ENCODE data around the gene ATP8A2. TPM values are rescaled to one million over a fixed set of nuclear protein-coding genes. Genes with fewer than 3 reads are reported as not detected.
"Not testable (repeated sequence)": the region's sequence is repeated elsewhere in the genome, so short reads cannot be mapped to it uniquely, and the experiment has no call there.

ATP8A2 gene
- polyA plus RNA-seq, 3 donors = 4.8 to 6.4 (median 5.8) TPM

GRCh38 chr13:25502031-25502430 lies 130.3 kb downstream of the ATP8A2 start:
- DNase-seq (ENCODE audit: extremely low read depth in 1 of 11, low read depth in 9 of 11, low spot score in 4 of 11) = no peak

GRCh38 chr13:25502551-25502950 lies 130.8 kb downstream of the ATP8A2 start:
- no peak for DNase-seq (ENCODE audit: extremely low read depth in 1 of 11, low read depth in 9 of 11, low spot score in 4 of 11)

- no peak for DNase-seq (ENCODE audit: extremely low read depth in 1 of 11, low read depth in 9 of 11, low spot score in 4 of 11)
These were observed 132.1 kb downstream of the ATP8A2 start for GRCh38 chr13:25503856-25504255.

GRCh38 chr13:25507841-25508240 lies 136.1 kb downstream of the ATP8A2 start:
- no peak for DNase-seq (ENCODE audit: extremely low read depth in 1 of 11, low read depth in 9 of 11, low spot score in 4 of 11)

- DNase-seq (ENCODE audit: extremely low read depth in 1 of 11, low read depth in 9 of 11, low spot score in 4 of 11) = not testable (repeated sequence)
These were observed 141.3 kb downstream of the ATP8A2 start for GRCh38 chr13:25513060-25513459.

- DNase-seq (ENCODE audit: extremely low read depth in 1 of 11, low read depth in 9 of 11, low spot score in 4 of 11) = no peak
These were observed 146.7 kb downstream of the ATP8A2 start for GRCh38 chr13:25518441-25518840.

GRCh38 chr13:25525884-25526283 lies 154.1 kb downstream of the ATP8A2 start:
- no peak for DNase-seq (ENCODE audit: extremely low read depth in 1 of 11, low read depth in 9 of 11, low spot score in 4 of 11)

GRCh38 chr13:25528266-25528665 lies 156.5 kb downstream of the ATP8A2 start:
- DNase-seq (ENCODE audit: extremely low read depth in 1 of 11, low read depth in 9 of 11, low spot score in 4 of 11) = no peak

- no peak for DNase-seq (ENCODE audit: extremely low read depth in 1 of 11, low read depth in 9 of 11, low spot score in 4 of 11)
These were observed 157.7 kb downstream of the ATP8A2 start for GRCh38 chr13:25529425-25529824.

GRCh38 chr13:25538276-25538675 lies 166.5 kb downstream of the ATP8A2 start:
- DNase-seq (ENCODE audit: extremely low read depth in 1 of 11, low read depth in 9 of 11, low spot score in 4 of 11) = no peak

- DNase-seq (ENCODE audit: extremely low read depth in 1 of 11, low read depth in 9 of 11, low spot score in 4 of 11) = no peak
These were observed 169.8 kb downstream of the ATP8A2 start for GRCh38 chr13:25541434-25542123.

- not testable (repeated sequence) for DNase-seq (ENCODE audit: extremely low read depth in 1 of 11, low read depth in 9 of 11, low spot score in 4 of 11)
These were observed 177.2 kb downstream of the ATP8A2 start for GRCh38 chr13:25548991-25549390.

GRCh38 chr13:25561812-25562211 lies 190.0 kb downstream of the ATP8A2 start:
- DNase-seq (ENCODE audit: extremely low read depth in 1 of 11, low read depth in 9 of 11, low spot score in 4 of 11) = no peak

- no peak for DNase-seq (ENCODE audit: extremely low read depth in 1 of 11, low read depth in 9 of 11, low spot score in 4 of 11)
These were observed 198.4 kb downstream of the ATP8A2 start for GRCh38 chr13:25570185-25570584.

- DNase-seq (ENCODE audit: extremely low read depth in 1 of 11, low read depth in 9 of 11, low spot score in 4 of 11) = no peak
These were observed 199.5 kb downstream of the ATP8A2 start for GRCh38 chr13:25571237-25571636.

GRCh38 chr13:25572171-25572570 lies 200.4 kb downstream of the ATP8A2 start:
- DNase-seq (ENCODE audit: extremely low read depth in 1 of 11, low read depth in 9 of 11, low spot score in 4 of 11) = not testable (repeated sequence)

GRCh38 chr13:25574437-25575411 lies 202.9 kb downstream of the ATP8A2 start:
- DNase-seq (ENCODE audit: extremely low read depth in 1 of 11, low read depth in 9 of 11, low spot score in 4 of 11) = peak; percentile 80 to 97 (median 90)

GRCh38 chr13:25575562-25575961 lies 203.8 kb downstream of the ATP8A2 start:
- DNase-seq (ENCODE audit: extremely low read depth in 1 of 11, low read depth in 9 of 11, low spot score in 4 of 11) = no peak

- DNase-seq (ENCODE audit: extremely low read depth in 1 of 11, low read depth in 9 of 11, low spot score in 4 of 11) = no peak
These were observed 206.8 kb downstream of the ATP8A2 start for GRCh38 chr13:25578526-25578925.

GRCh38 chr13:25579221-25579620 lies 207.4 kb downstream of the ATP8A2 start:
- no peak for DNase-seq (ENCODE audit: extremely low read depth in 1 of 11, low read depth in 9 of 11, low spot score in 4 of 11)

All from renal cortex interstitium (tissue), 11 donors.